ENCODE data around the gene C2CD3.
A peak's percentile ranks its signal among the peaks of the same experiment; 100 is the strongest.

The C2CD3 gene

GRCh38 chr11:74014880-74015279, 155.9 kb downstream of the C2CD3 start:
- DNase-seq = no peak

DNA sequence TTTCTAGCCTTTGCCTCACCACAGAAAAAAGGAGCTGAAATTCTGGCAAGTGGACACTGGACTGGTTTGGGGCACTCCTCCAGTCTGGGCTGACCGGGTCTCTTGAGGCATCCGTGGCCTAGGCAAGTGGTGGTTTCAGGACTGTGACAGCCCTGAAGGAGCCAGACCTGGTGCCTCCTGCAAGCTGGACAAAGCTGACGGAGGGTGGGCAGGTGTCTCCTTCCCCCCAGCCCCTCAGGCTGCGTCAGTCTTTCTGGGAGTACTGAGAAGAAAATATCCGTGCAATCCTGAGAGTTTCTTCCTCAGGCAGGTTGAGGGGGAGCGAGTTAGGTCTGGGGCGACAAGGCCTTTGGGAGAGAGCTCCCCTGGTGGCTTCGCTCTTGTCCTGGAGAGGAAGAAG, 157.7 kb downstream of the C2CD3 start:
- no peak for DNase-seq

- no peak for DNase-seq
Observed at GRCh38 chr11:74012074-74012809, 158.6 kb downstream of the C2CD3 start.

GRCh38 chr11:74011360-74012073, 159.3 kb downstream of the C2CD3 start:
- no peak for DNase-seq

- DNase-seq = no peak
Observed at GRCh38 chr11:74010306-74011300, 160.2 kb downstream of the C2CD3 start.

GRCh38 chr11:74009675-74010305, 161.0 kb downstream of the C2CD3 start:
- no peak for DNase-seq

DNA sequence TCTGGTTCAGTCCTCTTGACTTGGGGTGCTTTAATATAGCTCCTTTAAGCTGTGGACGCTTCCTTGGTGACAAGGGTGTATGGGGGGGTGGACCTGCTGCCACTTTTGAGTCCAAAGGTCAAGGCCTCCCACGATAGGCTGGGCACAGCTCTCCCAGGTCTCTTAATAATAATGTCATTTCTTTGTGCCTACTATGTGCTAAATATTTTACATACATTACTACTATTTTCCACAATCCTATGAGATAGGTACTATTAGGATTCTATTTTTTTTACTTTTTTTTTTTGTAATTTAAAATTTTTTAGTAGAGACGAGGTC, 161.6 kb downstream of the C2CD3 start:
- no peak for DNase-seq

- peak; percentile 22 for DNase-seq
Observed at GRCh38 chr11:74008373-74009229, 162.2 kb downstream of the C2CD3 start, which contains the start of gene UCP3. UCP3 (minus strand) TSS chr11:74009085; CDS start chr11:74007042, 2,043 bp downstream.

DNA sequence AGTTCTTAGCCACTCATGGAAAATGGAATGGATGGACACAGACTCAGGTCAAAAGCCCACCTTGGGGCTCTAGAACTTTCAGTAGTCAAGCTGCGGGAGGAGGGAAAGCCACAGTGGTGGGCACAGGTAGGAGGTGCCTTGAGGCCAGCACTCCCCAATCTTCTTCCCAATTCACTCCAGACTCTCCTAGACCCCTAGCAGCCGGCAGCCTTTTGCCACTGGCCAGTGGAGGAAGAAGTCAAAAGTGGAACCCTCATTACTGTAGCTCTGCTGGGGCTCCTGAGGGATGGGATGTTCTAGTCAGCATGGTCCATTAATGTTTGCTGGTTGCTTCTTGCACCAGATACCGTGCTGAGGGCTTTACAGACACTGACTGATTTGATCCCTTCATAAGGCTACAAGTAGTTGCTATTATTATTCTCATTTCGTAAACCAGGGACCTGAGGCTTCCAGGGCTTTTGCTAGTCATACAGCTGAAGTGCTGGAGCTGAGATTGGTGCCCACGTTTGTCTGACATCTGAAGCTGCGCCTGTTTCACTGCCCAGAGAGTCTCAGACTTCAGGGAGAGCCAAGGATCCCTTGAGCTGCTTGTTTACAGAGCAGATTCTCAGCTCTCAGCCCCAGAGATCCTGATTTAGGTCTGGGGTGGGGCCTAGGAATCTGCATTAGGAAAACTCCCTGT, 163.0 kb downstream of the C2CD3 start:
- DNase-seq = no peak

DNA sequence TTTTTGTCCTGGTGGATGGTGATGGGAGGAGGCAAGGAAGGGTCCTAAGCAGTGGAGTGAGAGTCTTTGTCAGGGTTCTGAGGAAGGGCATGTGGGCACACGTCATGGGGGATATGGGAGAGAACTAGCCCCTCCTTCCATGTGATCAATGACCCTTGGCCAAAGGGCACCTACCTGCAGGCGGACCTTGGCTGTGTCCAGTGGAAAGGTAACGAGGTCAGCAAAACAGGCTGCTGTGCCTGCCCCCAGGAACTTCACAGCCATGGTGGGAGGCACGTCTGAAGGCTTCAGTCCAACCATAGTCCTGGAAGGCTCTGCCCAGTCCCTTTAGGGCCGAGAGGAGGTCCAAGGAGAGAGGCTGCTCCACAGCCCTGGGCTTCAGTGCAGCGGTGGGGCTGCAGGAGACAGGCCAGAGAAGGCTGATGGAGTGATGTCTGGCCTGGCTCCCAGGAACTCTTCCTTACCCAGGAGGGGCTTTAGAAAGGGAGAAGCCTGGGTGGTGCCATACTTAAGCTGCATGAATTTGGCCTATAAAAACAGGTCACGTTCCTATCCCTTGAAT, 164.0 kb downstream of the C2CD3 start:
- DNase-seq = no peak

GRCh38 chr11:74005721-74006517, 164.9 kb downstream of the C2CD3 start:
- DNase-seq = no peak

DNA sequence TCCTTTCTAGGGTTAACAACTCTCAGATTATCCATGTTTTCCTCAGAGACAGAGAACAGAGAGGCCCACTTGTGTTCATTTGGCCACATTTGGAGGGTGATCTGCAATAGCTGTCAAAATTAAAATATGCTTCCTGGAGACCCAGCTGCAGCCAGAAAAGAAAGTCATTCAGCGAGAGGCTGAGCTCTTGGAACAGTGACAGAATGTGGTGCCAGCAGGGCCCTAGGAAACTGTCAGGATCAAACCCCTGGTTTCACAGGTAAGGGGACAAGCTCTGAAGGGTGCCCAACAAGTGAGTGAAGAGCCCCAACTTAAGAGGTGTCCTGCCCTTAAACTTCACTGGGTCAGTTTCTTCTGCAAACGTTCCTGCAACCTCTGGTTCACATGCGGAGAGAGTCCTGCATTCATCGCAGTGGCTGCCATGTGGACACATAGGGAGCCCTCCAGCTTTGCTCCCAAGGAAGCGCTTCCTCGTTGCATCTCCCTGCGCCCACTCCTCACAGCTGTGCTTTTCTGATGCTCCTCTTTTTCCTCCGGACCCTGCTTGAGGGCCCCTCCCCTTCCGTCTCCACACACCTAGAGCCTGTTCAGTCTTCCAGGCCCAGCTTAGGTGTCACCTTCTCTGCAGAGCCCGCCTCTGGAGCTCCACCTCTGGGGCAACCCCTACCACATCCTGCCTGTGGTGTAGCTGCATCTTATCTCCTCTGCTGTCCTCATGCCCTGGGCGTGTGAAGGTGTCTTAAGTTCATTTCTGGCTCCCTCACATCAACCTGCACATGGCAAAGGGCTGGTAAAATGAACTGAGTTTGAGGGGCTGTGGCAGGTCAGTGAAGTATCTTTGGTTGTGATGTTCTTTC, 165.8 kb downstream of the C2CD3 start:
- DNase-seq = no peak

DNA sequence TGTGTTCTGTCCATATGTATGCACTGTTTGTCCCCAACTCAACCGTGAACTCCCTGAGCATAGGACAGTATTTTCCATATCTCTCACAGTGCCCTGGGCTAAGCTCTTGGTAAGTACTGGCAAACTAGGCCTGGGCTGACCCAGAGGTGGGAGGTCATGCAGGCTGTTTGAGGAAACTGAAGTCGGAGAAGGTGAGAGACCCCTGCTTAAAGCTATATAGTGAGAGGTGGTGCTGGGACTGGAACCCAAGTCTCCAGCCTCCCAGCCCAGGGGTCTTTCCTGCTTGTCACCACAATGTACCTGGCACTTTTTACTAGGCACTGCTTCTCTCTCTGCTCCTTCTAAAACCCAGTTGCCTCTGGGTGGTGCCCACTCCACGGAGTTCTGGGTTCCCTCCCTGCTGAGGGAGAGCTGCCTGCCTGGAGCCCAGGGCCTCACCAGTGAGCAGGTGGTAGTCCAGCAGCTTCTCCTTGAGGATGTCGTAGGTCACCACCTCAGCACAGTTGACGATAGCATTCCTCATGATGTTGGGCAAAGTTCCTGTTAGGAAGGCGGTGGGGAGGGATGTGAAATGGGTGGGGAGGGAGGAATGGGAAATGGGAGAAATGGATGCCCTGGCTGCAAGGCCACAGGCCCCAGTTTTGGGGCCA, 166.6 kb downstream of the C2CD3 start:
- no peak for DNase-seq

- DNase-seq = no peak
Observed at GRCh38 chr11:74002832-74003231, 168.0 kb downstream of the C2CD3 start.

DNA sequence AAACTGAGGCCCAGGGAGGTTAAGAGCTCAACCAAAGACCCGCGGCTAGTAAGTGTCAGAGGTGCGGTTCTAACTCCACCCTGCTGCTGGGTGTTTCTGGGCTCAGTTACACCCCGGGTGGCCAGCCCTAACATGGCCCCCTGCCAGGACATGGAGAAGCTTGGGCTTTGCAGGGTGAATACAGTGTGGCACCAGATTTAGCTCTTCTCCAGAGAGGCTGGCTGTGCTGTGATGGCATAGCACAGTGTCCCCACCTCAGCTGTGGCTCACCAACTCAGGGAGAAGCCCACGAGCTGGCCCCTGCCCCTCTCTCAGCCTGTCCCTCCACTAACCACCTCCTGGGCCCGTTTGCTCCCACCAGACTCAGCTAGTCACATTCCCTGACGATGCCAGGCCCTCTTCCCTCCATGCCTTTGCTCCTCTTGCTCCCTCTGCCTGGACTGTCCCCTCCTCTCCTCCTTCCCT, 168.9 kb downstream of the C2CD3 start:
- DNase-seq = no peak

DNA sequence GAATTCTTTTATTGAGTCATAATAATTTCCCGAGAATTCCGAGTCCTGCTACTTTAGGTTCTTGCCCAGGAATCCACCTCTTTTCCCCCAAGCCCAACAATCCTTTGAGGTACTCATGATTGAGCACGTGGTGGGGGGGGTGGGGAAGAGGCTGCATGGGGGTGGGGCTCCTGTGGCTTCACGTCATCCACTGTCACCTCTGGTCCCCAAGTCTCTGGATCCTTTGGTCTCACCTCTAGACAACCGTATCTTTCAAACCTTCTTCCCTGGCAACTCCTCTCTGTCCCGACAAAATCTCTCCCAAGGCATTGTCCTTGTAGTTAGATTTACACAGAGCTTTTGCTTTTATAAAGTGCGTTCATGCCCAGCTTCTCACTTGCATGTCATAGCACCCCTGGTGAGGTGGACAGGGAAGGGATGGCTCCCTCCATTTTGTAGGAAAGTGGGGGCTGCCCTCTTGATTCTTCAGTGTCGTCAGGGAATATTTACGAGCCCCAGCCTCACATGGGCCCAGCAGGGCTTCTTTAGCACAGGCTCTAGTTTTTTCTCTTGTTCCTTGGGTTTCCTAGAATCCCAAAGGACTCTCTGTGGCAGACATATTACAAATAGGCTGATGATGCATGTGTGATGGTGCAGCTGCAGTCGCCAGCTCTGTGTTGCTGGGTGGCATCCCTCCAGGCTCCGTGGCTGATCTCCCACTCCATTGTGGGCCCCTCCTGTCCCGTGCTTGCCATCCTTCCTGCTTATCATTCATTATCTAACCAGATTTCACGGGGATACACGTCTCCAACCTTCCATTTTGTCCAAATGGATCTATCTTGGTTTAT, 170.3 kb downstream of the C2CD3 start:
- DNase-seq = no peak

DNA sequence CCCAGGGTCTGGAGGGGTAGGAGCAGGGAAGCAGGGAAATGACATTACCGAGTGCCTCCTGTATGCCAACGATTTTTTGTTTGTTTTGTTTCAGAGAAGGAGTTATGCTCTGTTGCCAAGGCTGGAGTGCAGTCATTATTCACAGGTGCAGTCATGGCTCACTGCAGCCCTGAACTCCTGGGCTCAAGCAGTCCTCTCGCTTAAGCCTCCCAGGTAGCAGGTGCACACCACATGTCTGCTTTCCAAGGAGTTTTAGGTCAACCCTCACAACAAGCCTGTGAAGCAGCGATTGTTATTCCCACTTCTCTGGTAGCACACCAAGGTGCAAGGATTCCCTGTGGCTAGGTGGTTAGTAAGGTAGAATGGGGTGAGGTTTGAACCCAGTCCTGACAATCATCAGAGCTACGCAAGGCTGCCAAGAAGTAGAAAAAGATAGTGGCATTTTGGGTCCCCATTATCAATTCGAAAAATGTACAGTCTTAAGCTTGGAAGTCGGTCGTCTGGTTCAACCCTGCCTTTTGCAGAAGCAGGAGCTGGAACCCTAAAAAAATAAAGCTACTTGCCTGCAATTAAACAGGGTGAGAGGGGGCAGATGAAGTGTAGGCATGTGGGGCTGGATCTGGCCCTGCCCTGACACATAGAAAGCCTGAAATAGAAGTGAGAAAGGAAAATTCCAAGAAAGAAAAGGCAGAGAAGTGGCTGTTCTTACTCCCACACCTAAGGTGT, 171.1 kb downstream of the C2CD3 start:
- peak; percentile 68 for DNase-seq

All from NCI-H1092 treated with DMSO at 0.1 percent for 48 hours (cell line).